GM12892 (cell line): ENCODE measurements around the gene NCBP2.

Experiments used
- POLR2A ChIP-seq: IDR thresholded peaks from 2 replicates; pipeline ENCODE4 v1.6.1; 2011; ENCODE audit warnings: low read depth, low read length, control low read depth
- POLR2AphosphoS5 ChIP-seq: IDR thresholded peaks from 2 replicates; pipeline ENCODE4 v1.6.1; 2011; ENCODE audit warnings: low read depth, low read length, control low read depth

DNA sequence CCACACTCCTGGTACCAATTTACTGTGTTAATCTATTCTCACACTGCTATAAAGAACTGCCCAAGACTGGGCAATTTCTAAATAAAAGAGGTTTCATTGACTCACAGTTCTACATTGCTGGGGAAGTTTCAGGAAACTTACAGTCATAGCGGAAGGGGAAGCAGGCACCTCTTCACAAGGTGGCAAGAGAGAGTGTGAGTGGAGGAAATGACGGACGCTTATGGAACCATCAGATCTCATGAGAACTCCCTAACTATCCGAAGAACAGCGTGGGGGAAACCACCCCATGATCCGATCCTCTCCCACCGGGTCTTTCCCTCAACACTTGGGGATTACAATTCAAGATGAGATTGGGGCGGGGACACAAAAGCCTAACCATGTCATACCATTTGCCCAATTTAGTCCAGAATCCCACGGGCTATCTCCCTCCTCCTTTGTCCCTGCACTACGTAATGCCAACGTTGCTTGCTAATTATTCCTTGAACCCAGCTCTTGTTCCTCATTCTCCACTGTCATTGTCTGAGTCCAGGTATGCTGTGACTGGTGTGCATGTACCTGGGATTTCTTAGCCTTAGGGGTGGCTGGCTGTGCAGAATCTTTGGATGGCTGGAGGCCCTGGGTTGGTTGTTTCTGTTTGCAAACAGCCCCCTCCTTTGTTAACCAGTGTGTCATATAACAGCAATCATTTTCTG lies 22.9 kb upstream of the NCBP2 start:
- TF ChIP-seq POLR2A (no peak), POLR2AphosphoS5 (no peak)
